GM18870 (cell line): ENCODE data around the gene TM9SF2.
"Not testable (repeated sequence)": the region's sequence is repeated elsewhere in the genome, so short reads cannot be mapped to it uniquely, and the experiment has no call there.

ENCODE experiments used
- ATAC-seq: cut with Tn5 transposase; IDR thresholded peaks from one replicate; pipeline ENCODE4 v1.9.1; 2021; ENCODE audit warnings: moderate library complexity; ENCODE audit not compliant: unreplicated experiment

The TM9SF2 gene

GRCh38 chr13:99491750-99492149, 9.5 kb upstream of the TM9SF2 start:
- ATAC-seq = not testable (repeated sequence)

- peak; percentile 12 for ATAC-seq
These were observed 5.6 kb upstream of the TM9SF2 start for GRCh38 chr13:99495466-99496183.

- ATAC-seq = peak; percentile 41
These were observed 4.8 kb upstream of the TM9SF2 start for GRCh38 chr13:99496184-99497142.

- peak; percentile 32 for ATAC-seq
These were observed 2.8 kb upstream of the TM9SF2 start for GRCh38 chr13:99498171-99499161.

- ATAC-seq = no peak
These were observed 461 bp upstream of the TM9SF2 start for GRCh38 chr13:99500839-99501183.

GRCh38 chr13:99501848-99502301, 603 bp downstream of the TM9SF2 start:
- no peak for ATAC-seq

- ATAC-seq = no peak
These were observed 4.6 kb downstream of the TM9SF2 start for GRCh38 chr13:99505814-99506269.

- ATAC-seq = peak; percentile 71
These were observed 5.4 kb downstream of the TM9SF2 start for GRCh38 chr13:99506634-99507033.

- ATAC-seq = no peak
These were observed 5.8 kb downstream of the TM9SF2 start for GRCh38 chr13:99507054-99507453.

- ATAC-seq = no peak
These were observed 6.3 kb downstream of the TM9SF2 start for GRCh38 chr13:99507551-99507950.

- no peak for ATAC-seq
These were observed 6.7 kb downstream of the TM9SF2 start for GRCh38 chr13:99507986-99508385.

GRCh38 chr13:99509479-99509878, 8.2 kb downstream of the TM9SF2 start:
- ATAC-seq = no peak

GRCh38 chr13:99514801-99515200, 13.5 kb downstream of the TM9SF2 start:
- ATAC-seq = no peak

GRCh38 chr13:99516153-99516929, 15.1 kb downstream of the TM9SF2 start:
- ATAC-seq = no peak

GRCh38 chr13:99517577-99517976, 16.3 kb downstream of the TM9SF2 start:
- ATAC-seq = no peak

GRCh38 chr13:99517984-99518383, 16.7 kb downstream of the TM9SF2 start:
- ATAC-seq = no peak

- ATAC-seq = no peak
These were observed 21.0 kb downstream of the TM9SF2 start for GRCh38 chr13:99522298-99522697.

- ATAC-seq = no peak
These were observed 22.6 kb downstream of the TM9SF2 start for GRCh38 chr13:99523838-99524237.

- no peak for ATAC-seq
These were observed 24.7 kb downstream of the TM9SF2 start for GRCh38 chr13:99525967-99526366.

- ATAC-seq = no peak
These were observed 25.3 kb downstream of the TM9SF2 start for GRCh38 chr13:99526549-99526948.
